Measurements from ENCODE around the gene NATD1. TPM values are rescaled to one million over a fixed set of nuclear protein-coding genes. Genes with fewer than 3 reads are reported as not detected.

NATD1 gene
- total and polyA plus RNA-seq, 4 donors = 1.4 to 24.5 (median 2.9) TPM

DNA sequence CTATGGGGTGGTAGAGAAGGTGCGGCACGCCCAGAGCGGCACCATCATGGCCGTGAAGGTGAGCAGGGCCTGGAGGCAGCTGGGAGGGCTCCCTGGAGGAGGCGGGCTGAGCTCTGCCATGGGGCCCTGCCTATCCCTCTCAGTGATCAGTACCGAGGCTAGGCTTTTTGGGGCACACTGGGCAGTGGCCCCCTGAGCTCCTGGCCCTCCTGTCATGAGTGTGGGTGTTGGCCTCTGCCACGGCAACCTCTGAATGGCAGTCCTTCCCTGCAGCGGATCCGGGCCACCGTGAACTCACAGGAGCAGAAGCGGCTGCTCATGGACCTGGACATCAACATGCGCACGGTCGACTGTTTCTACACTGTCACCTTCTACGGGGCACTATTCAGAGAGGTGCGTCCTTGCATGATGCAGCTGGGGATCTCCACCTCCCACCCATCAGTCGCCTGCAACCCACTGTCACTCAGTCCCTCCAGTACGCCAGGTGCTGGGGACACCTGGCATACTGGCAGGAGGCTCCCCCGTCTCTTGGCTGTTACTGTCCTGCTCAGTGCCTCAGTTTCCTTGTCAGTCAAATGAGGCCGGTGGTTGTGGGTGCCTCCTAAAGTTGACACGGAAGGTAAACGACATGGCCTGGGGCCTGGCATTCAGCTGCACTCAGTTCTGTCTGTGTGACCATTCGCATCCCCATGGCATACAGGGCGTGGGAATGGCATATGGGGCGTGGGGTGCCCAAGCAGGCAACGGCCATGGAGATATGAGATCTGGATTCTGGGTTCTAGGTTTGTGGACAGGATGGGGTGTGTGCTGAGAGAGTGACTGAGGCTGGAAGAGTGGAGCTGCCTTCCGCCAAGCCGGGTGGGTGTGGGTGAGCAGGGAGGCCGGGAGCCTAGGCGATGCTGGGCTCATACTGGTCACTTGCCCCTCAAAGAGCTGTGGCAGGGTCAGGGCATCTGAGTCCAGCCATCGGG is 47.7 kb upstream of the NATD1 start:
- H3K27me3 ChIP-seq (ENCODE audit: control insufficient read depth in 4 of 4, insufficient read depth in 4 of 4, low read length in 3 of 4) = no peaks in the 10 kb centered on the region
- peaks cover 0 to 2% (median 0%) of the 10 kb centered on the region in 4 donors for H3K4me1 ChIP-seq (ENCODE audit: control insufficient read depth in 4 of 4, insufficient read depth in 4 of 4, low read length in 3 of 4)
- H3K9ac ChIP-seq (ENCODE audit: low read depth in 1 of 2, low read length in 2 of 2) = no peak overlapping the region
- no peak overlapping the region for H3K27ac ChIP-seq (ENCODE audit: low read depth in 1 of 2, low read length in 2 of 2)
- 73% methylated on average over 31 of the region's 31 CpGs for WGBS
- H3K9me3 ChIP-seq (ENCODE audit: control insufficient read depth in 4 of 4, low read length in 3 of 4) = no peaks in the 10 kb centered on the region
- no peak overlapping the region for H3K4me3 ChIP-seq (ENCODE audit: low read depth in 1 of 3, low read length in 3 of 3)
- DNase-seq (ENCODE audit: low spot score) = no peak
- H3K36me3 ChIP-seq (ENCODE audit: control insufficient read depth in 4 of 4, insufficient read depth in 3 of 4, low read depth in 1 of 4, low read length in 3 of 4) = peaks cover 3 to 70% (median 38%) of the 10 kb centered on the region in 4 donors
- TF ChIP-seq, protein P1, sequence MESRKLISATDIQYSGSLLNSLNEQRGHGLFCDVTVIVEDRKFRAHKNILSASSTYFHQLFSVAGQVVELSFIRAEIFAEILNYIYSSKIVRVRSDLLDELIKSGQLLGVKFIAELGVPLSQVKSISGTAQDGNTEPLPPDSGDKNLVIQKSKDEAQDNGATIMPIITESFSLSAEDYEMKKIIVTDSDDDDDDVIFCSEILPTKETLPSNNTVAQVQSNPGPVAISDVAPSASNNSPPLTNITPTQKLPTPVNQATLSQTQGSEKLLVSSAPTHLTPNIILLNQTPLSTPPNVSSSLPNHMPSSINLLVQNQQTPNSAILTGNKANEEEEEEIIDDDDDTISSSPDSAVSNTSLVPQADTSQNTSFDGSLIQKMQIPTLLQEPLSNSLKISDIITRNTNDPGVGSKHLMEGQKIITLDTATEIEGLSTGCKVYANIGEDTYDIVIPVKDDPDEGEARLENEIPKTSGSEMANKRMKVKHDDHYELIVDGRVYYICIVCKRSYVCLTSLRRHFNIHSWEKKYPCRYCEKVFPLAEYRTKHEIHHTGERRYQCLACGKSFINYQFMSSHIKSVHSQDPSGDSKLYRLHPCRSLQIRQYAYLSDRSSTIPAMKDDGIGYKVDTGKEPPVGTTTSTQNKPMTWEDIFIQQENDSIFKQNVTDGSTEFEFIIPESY (IDR thresholded peaks at IDR 0.05) = no peak
- no peak for TF ChIP-seq RAD21 (IDR thresholded peaks at IDR 0.05)

DNA sequence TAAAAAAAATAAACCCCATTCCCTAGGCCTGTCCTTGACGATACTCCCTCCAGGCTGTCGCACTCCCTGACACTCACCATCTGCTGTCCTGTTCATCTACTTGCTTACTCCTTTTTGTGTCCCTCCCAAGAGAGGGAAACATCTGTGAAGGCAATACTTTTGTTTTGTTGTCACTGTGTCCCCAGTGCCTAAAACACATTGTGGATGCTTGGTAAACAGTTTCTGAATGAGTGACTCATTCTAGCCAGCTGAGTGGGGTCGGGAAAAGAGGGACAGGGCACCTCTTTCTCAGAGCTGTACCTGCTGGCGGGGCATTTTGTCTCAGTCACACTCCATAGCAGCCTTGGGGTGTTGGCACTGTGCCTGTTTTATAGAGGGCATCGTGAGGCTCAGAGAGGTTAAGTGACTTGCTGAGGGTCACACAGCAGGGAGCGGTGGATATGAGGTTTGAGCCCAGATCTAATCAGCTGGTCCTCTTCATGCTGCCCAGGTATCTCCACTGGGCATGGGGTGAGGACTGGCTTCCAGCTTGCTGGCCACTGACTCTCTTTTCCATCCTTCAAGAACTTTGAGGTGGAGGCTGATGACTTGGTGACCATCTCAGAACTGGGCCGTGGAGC is 46.9 kb upstream of the NATD1 start:
- no peak for DNase-seq (ENCODE audit: low spot score)
- 62% methylated on average over 7 of the region's 7 CpGs for WGBS
- Histone ChIP-seq H3K36me3 (ENCODE audit: control insufficient read depth in 4 of 4, insufficient read depth in 3 of 4, low read depth in 1 of 4, low read length in 3 of 4) (peaks cover 3 to 64% (median 35%) of the 10 kb centered on the region in 4 donors), H3K27me3 (ENCODE audit: control insufficient read depth in 4 of 4, insufficient read depth in 4 of 4, low read length in 3 of 4) (no peaks in the 10 kb centered on the region), H3K4me1 (ENCODE audit: control insufficient read depth in 4 of 4, insufficient read depth in 4 of 4, low read length in 3 of 4) (peaks cover 0 to 8% (median 0%) of the 10 kb centered on the region in 4 donors), H3K4me3 (ENCODE audit: low read depth in 1 of 3, low read length in 3 of 3) (no peak overlapping the region), H3K27ac (ENCODE audit: low read depth in 1 of 2, low read length in 2 of 2) (no peak overlapping the region), H3K9me3 (ENCODE audit: control insufficient read depth in 4 of 4, low read length in 3 of 4) (no peaks in the 10 kb centered on the region), H3K9ac (ENCODE audit: low read depth in 1 of 2, low read length in 2 of 2) (no peak overlapping the region)
- TF ChIP-seq EGR1 (IDR thresholded peaks at IDR 0.05; ENCODE audit: low read depth in 2 of 2) = no peak
- TF ChIP-seq, protein P2, sequence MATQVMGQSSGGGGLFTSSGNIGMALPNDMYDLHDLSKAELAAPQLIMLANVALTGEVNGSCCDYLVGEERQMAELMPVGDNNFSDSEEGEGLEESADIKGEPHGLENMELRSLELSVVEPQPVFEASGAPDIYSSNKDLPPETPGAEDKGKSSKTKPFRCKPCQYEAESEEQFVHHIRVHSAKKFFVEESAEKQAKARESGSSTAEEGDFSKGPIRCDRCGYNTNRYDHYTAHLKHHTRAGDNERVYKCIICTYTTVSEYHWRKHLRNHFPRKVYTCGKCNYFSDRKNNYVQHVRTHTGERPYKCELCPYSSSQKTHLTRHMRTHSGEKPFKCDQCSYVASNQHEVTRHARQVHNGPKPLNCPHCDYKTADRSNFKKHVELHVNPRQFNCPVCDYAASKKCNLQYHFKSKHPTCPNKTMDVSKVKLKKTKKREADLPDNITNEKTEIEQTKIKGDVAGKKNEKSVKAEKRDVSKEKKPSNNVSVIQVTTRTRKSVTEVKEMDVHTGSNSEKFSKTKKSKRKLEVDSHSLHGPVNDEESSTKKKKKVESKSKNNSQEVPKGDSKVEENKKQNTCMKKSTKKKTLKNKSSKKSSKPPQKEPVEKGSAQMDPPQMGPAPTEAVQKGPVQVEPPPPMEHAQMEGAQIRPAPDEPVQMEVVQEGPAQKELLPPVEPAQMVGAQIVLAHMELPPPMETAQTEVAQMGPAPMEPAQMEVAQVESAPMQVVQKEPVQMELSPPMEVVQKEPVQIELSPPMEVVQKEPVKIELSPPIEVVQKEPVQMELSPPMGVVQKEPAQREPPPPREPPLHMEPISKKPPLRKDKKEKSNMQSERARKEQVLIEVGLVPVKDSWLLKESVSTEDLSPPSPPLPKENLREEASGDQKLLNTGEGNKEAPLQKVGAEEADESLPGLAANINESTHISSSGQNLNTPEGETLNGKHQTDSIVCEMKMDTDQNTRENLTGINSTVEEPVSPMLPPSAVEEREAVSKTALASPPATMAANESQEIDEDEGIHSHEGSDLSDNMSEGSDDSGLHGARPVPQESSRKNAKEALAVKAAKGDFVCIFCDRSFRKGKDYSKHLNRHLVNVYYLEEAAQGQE (IDR thresholded peaks at IDR 0.05) = no peak
- no peak for TF ChIP-seq NR2F2 (IDR thresholded peaks at IDR 0.05)
- no peak for TF ChIP-seq YY1 (IDR thresholded peaks at IDR 0.05)
- TF ChIP-seq JUND (IDR thresholded peaks at IDR 0.05) = no peak
- TF ChIP-seq, protein P1 (IDR thresholded peaks at IDR 0.05) = no peak
- no peak for TF ChIP-seq HNF4A (conservative IDR thresholded peaks at IDR 0.05)
- TF ChIP-seq SP1 (IDR thresholded peaks at IDR 0.05) = no peak
- TF ChIP-seq HNF4G (IDR thresholded peaks at IDR 0.05) = no peak
- TF ChIP-seq, protein P3, sequence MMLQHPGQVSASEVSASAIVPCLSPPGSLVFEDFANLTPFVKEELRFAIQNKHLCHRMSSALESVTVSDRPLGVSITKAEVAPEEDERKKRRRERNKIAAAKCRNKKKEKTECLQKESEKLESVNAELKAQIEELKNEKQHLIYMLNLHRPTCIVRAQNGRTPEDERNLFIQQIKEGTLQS (IDR thresholded peaks at IDR 0.05) = no peak
- TF ChIP-seq FOXA1 (IDR thresholded peaks at IDR 0.05) = no peak
- TF ChIP-seq, protein P4, sequence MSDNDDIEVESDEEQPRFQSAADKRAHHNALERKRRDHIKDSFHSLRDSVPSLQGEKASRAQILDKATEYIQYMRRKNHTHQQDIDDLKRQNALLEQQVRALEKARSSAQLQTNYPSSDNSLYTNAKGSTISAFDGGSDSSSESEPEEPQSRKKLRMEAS (IDR thresholded peaks at IDR 0.05) = no peak
- no peak for TF ChIP-seq GABPA (IDR thresholded peaks at IDR 0.05 in 1 of 2, conservative IDR thresholded peaks at IDR 0.05 in 1 of 2)
- no peak for TF ChIP-seq FOXA2 (IDR thresholded peaks at IDR 0.05)
- no peak for TF ChIP-seq RAD21 (IDR thresholded peaks at IDR 0.05)
- no peak for TF ChIP-seq CTCF (IDR thresholded peaks at IDR 0.05; ENCODE audit: low read depth, low read length, missing input control)

Measured in liver (tissue), 9 donors.